ENCODE measurements around the gene SLC27A5.

The SLC27A5 gene

DNA sequence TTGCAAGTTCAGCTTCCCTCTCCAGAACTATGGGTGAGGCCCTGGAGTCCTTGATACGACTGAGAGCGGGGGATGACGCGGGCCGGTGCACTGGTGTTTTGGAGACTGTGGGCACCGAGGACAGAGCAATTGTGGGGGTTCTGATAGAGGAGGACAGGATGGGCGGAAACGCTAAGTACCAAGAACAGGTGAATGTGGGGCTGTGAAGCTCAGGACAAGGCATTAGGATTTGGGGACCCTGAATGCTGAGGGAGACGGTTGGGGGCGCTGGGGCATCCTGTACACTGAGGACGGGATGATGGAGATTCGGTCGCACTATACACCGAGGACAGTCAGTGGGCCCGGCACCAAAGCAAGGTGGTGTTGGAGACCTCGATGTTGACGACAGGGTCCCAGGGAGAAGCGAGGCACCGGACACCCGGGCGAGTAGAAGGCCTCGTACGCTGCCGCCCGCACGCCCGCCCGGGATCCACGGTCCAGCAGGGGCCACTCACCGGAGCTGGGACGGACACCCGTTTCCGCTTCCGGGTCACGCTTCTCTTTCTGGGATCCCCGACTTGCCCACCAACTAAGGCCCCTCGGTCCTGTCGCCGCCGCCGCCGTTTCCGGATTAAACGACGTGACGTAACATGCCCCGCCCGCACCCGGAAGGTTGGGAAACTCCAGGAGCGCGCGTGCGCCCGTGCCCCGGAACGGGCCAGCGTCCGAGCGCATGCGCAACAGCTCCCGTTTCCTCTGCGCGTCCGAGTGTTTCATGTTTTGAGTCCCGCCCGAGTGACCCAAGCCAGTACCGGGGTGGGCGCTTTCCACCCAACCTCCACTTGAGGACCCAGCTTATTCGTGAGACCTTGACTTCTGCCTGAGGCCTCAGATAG is 42.9 kb upstream of the SLC27A5 start, which contains the start of gene CHMP2A:
CHMP2A (minus strand) TSS at position 612 of the 875 bp plus-strand sequence. CDS start 893 bp downstream, outside the sequence.
- DNase-seq (ENCODE audit: low spot score in 2 of 2), result peak; percentile 96 to 97
- Mint-ChIP-seq H3K4me3 (peak within 1 kb of the TSS; percentile 96), H3K36me3 (ENCODE audit: insufficient read depth) (peaks cover 52% of the 10 kb centered on the region), H3K27ac (ENCODE audit: low read depth) (peak within 1 kb of the TSS; percentile 99), H3K9me3 (no peaks in the 10 kb centered on the region), H3K27me3 (no peaks in the 10 kb centered on the region), H3K4me1 (peaks cover 64% of the 10 kb centered on the region)
- peak; percentile 34 for ATAC-seq (replicated peaks; ENCODE audit: extremely low read depth, poor library complexity, severe bottlenecking)

DNA sequence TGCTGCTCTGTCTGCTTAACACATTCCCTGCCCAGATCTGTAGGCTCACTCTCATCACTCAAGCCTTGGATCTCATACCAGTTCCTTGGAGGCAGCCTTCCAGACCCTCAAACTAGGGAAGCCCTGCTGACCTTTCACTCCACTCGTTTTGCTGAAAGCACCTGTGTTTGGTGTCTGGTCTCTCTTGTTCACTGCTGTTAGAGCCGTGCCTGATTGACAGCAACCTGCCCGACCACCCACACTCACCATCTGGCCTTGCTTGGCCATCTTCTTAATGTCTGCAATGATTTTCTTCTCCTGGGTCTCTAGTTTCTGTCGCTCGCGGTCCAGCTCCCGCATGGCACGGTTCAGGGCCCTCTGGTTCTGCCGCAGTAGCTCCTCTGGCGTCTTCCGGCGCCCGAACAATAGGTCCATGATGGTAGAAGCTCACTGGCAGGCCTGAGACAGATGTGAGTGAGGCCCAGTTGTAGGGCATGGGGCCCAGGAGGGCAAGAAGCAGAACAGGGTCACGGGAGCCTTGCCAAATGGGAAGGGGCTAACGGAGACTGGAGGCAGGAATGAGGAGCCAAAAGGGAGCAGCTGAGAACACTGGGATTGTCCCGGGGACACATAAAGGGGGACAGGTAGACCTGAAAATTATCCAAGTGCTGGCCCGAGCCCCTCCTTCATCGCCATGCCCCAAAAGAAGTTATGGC is 42.2 kb upstream of the SLC27A5 start:
- peak overlapping the region; percentile 99 for H3K27ac Mint-ChIP-seq (ENCODE audit: low read depth)
- H3K27me3 Mint-ChIP-seq, result no peaks in the 10 kb centered on the region
- peak overlapping the region; percentile 90 for H3K4me3 Mint-ChIP-seq
- no peak for ATAC-seq (replicated peaks; ENCODE audit: extremely low read depth, poor library complexity, severe bottlenecking)
- peaks cover 56% of the 10 kb centered on the region for H3K4me1 Mint-ChIP-seq
- no peak for DNase-seq (ENCODE audit: low spot score in 2 of 2)
- no peaks in the 10 kb centered on the region for H3K9me3 Mint-ChIP-seq
- peaks cover 52% of the 10 kb centered on the region for H3K36me3 Mint-ChIP-seq (ENCODE audit: insufficient read depth)

DNA sequence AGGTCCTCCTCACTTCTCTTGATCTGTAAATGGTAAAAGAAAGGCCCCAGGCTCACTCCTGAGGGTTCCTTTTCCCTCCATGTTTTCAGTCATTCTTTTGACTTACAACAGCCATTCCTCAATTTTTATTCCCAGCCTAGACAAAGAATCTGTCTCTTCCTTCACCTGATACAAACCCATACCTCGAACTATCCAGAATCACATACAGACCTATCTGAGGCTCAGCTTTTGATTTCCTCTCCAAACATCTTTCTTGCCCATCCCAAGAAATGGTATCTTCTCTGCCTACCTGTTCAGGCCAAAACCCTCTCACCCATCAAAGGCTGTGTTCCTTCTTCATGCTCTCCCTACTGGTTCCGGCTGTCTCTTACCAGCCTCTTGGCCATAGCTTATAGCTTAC is 40.9 kb upstream of the SLC27A5 start:
- peaks cover 51% of the 10 kb centered on the region for H3K36me3 Mint-ChIP-seq (ENCODE audit: insufficient read depth)

DNA sequence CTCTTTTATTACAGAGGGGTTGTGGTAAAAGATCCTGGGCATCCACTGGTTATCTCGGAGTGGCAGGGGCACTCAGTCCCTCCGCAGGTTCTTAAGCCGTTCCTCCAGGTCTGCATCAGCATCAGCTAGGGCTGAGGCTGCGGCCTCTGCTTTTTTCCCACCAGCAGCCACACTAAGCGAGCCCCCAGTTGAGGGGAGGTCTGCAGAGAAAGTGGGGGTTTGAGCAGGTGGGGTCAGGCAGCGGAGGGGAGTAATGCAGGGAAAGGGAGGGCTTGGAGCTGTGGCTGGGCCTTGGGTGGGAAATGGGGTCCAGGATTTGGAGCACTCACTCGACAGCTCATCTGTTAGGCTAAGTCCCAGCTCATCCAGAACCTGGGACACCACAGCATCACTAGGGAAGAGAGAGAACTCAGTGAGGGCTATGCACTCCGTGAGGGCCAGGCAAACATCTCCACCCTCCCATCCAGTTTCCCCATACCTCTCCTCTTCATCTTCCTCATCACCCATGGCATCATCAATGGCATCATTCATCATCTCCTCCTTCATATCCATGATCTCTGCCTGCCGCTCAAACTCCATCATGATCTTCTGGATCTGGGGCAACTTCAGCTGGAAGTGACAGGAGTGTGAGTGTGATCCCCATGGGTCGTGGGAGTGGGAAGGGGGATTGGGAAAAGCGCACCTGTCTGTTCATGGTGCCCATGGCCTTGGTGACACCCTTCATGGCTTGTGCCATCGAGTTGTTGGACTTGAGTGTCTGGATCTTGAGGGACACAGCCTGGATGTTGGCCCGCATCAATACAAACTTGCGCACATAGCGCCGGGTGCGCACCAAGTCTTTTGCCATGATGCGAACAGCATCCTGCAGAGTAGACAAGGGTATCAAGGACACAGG is 40.0 kb upstream of the SLC27A5 start:
- ATAC-seq (replicated peaks; ENCODE audit: extremely low read depth, poor library complexity, severe bottlenecking) (no peak), DNase-seq (ENCODE audit: low spot score in 2 of 2) (no peak)
- H3K4me3 Mint-ChIP-seq, result no peak overlapping the region
- no peak overlapping the region for H3K27ac Mint-ChIP-seq (ENCODE audit: low read depth)
- peaks cover 38% of the 10 kb centered on the region for H3K4me1 Mint-ChIP-seq
- H3K9me3 Mint-ChIP-seq, result no peaks in the 10 kb centered on the region
- H3K36me3 Mint-ChIP-seq (ENCODE audit: insufficient read depth), result peaks cover 56% of the 10 kb centered on the region
- H3K27me3 Mint-ChIP-seq, result no peaks in the 10 kb centered on the region

More for the DNA sequence above, 40.9 kb upstream of the SLC27A5 start:
- Mint-ChIP-seq H3K27me3 (no peaks in the 10 kb centered on the region), H3K4me3 (peak overlapping the region; percentile 90), H3K4me1 (peaks cover 45% of the 10 kb centered on the region), H3K9me3 (no peaks in the 10 kb centered on the region), H3K27ac (ENCODE audit: low read depth) (no peak overlapping the region)
- ATAC-seq (replicated peaks; ENCODE audit: extremely low read depth, poor library complexity, severe bottlenecking) (no peak), DNase-seq (ENCODE audit: low spot score in 2 of 2) (no peak)

DNA sequence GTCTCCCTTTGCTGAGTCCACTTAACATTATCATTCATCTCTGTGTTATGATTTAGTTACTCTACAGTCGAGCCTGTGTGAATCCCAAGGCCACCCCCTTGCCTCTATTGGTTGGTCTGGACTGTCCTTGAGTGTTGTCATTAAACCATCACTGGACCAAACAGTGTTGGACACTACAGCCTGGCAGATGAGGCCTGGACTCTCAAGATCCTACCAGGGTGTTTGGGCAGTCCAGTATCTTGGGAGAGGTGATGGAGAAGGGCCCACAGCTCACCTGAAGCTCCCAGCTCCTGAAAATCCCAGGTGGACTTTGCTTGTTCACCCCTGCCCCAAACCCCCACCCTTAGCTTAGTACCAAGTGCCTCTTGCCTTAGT is 39.3 kb upstream of the SLC27A5 start:
- DNase-seq (ENCODE audit: low spot score in 2 of 2) (no peak), ATAC-seq (replicated peaks; ENCODE audit: extremely low read depth, poor library complexity, severe bottlenecking) (no peak)
- Mint-ChIP-seq H3K4me3 (no peak overlapping the region), H3K27me3 (no peaks in the 10 kb centered on the region), H3K27ac (ENCODE audit: low read depth) (peak overlapping the region; percentile 8), H3K9me3 (no peaks in the 10 kb centered on the region), H3K4me1 (peaks cover 38% of the 10 kb centered on the region), H3K36me3 (ENCODE audit: insufficient read depth) (peaks cover 56% of the 10 kb centered on the region)

DNA sequence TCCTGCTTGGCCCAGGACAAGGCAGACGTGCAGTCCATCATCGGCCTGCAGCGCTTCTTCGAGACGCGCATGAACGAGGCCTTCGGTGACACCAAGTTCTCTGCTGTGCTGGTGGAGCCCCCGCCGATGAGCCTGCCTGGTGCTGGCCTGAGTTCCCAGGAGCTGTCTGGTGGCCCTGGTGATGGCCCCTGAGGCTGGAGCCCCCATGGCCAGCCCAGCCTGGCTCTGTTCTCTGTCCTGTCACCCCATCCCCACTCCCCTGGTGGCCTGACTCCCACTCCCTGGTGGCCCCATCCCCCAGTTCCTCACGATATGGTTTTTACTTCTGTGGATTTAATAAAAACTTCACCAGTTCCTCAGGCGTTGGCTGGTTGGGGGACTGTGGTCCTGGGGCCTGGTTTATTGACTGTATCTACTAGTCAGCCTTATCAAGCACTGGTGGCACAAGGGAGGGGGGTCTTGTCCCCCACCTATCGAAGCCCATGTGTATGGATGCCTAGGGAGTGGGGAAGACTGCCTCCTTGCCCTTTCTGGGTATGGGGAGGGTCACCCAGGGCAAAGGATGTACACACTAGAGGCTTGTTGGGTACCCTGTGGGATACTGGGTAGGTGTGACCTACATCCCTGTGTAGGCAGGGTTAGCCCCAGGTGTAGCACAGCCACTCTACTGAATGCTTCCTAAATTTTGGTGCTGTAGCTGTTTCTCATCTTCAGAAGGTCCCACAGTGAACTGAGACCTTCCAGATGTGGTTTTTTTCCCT is 38.8 kb upstream of the SLC27A5 start:
- peaks cover 59% of the 10 kb centered on the region for H3K36me3 Mint-ChIP-seq (ENCODE audit: insufficient read depth)
- ATAC-seq (replicated peaks; ENCODE audit: extremely low read depth, poor library complexity, severe bottlenecking), result no peak
- H3K4me3 Mint-ChIP-seq, result no peak overlapping the region
- peaks cover 42% of the 10 kb centered on the region for H3K4me1 Mint-ChIP-seq
- H3K9me3 Mint-ChIP-seq, result no peaks in the 10 kb centered on the region
- H3K27me3 Mint-ChIP-seq, result no peaks in the 10 kb centered on the region
- DNase-seq (ENCODE audit: low spot score in 2 of 2), result no peak
- peak overlapping the region; percentile 8 for H3K27ac Mint-ChIP-seq (ENCODE audit: low read depth)

DNA sequence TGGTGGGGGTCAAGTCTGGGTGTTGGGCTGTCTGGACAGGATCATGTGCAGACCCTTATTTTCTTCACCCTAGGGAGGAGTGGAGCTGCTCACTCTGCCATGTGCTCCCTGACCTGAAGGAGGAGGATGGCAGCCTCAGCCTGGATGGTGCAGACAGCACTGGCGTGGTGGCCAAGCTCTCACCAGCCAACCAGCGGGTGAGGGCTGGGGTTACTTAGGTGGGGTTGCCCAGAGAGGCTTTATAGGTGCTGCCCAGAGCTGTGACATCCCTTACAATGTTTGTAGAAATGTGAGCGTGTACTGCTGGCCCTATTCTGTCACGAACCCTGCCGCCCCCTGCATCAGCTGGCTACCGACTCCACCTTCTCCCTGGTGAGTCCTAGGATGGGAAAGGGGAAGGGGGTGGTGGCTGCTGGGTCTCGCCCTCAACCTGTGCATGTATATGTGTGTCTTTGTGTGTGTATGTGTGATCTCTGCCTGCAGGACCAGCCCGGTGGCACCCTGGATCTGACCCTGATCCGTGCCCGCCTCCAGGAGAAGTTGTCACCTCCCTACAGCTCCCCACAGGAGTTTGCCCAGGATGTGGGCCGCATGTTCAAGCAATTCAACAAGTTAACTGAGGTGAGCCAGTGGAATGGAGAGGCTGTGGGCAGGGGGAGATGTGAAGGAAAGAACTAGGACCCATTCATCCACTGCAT is 38.0 kb upstream of the SLC27A5 start:
- Mint-ChIP-seq H3K4me3 (no peak overlapping the region), H3K36me3 (ENCODE audit: insufficient read depth) (peaks cover 60% of the 10 kb centered on the region), H3K9me3 (no peaks in the 10 kb centered on the region), H3K27me3 (no peaks in the 10 kb centered on the region), H3K27ac (ENCODE audit: low read depth) (peak overlapping the region; percentile 53), H3K4me1 (peaks cover 43% of the 10 kb centered on the region)
- ATAC-seq (replicated peaks; ENCODE audit: extremely low read depth, poor library complexity, severe bottlenecking) (no peak), DNase-seq (ENCODE audit: low spot score in 2 of 2) (no peak)

DNA sequence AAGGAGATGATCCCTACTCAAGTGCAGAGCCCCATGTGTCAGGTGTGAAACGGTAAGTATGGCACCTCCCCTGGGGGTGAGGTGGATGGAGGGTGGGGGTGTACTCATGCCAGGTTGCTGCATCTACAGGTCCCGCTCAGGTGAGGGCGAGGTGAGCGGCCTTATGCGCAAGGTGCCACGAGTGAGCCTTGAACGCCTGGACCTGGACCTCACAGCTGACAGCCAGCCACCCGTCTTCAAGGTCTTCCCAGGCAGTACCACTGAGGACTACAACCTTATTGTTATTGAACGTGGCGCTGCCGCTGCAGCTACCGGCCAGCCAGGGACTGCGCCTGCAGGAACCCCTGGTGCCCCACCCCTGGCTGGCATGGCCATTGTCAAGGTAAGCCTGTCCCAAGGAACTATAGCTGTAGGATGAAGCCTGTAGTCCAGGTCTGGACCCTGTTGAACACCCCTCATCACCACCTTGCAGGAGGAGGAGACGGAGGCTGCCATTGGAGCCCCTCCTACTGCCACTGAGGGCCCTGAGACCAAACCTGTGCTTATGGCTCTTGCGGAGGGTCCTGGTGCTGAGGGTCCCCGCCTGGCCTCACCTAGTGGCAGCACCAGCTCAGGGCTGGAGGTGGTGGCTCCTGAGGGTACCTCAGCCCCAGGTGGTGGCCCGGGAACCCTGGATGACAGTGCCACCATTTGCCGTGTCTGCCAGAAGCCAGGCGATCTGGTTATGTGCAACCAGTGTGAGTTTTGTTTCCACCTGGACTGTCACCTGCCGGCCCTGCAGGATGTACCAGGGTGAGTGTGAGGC is 37.3 kb upstream of the SLC27A5 start:
- DNase-seq (ENCODE audit: low spot score in 2 of 2), result no peak
- Mint-ChIP-seq H3K4me1 (peaks cover 39% of the 10 kb centered on the region), H3K27me3 (no peaks in the 10 kb centered on the region), H3K4me3 (no peak overlapping the region), H3K9me3 (no peaks in the 10 kb centered on the region), H3K27ac (ENCODE audit: low read depth) (peak overlapping the region; percentile 53), H3K36me3 (ENCODE audit: insufficient read depth) (peaks cover 59% of the 10 kb centered on the region)
- ATAC-seq (replicated peaks; ENCODE audit: extremely low read depth, poor library complexity, severe bottlenecking), result no peak

DNA sequence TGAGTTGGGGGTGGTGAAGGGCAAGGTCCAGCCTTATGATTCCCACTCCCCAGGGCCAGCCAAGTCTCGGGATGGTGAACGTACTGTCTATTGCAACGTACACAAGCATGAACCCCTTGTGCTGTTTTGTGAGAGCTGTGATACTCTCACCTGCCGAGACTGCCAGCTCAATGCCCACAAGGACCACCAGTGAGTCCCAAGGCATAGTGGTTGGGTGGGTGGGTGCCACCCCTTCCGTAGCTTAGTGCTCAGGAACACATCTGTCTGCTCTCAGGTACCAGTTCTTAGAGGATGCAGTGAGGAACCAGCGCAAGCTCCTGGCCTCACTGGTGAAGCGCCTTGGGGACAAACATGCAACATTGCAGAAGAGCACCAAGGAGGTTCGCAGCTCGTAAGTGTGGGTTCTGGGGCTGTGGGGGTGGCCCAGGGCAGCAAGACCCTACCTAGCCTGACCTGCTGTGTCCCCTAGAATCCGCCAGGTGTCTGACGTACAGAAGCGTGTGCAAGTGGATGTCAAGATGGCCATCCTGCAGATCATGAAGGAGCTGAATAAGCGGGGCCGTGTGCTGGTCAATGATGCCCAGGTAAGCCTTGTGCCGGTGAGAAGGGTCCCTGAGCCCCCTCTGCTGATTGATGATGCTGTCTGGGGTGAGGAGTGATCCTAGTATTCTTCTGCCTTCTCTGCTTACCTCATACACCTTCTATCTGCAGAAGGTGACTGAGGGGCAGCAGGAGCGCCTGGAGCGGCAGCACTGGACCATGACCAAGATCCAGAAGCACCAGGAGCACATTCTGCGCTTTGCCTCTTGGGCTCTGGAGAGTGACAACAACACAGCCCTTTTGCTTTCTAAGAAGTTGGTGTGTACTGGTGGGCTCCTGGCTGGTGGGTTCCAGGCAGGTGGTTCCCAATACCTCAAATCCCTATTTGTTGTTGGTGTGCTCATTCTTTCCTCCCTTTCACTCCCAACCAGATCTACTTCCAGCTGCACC is 35.8 kb upstream of the SLC27A5 start:
- Mint-ChIP-seq H3K4me3 (no peak overlapping the region), H3K9me3 (no peaks in the 10 kb centered on the region), H3K27ac (ENCODE audit: low read depth) (peak overlapping the region; percentile 44), H3K27me3 (peaks cover 6% of the 10 kb centered on the region), H3K4me1 (peaks cover 35% of the 10 kb centered on the region), H3K36me3 (ENCODE audit: insufficient read depth) (peaks cover 60% of the 10 kb centered on the region)
- DNase-seq (ENCODE audit: low spot score in 2 of 2) (no peak), ATAC-seq (replicated peaks; ENCODE audit: extremely low read depth, poor library complexity, severe bottlenecking) (no peak)

DNA sequence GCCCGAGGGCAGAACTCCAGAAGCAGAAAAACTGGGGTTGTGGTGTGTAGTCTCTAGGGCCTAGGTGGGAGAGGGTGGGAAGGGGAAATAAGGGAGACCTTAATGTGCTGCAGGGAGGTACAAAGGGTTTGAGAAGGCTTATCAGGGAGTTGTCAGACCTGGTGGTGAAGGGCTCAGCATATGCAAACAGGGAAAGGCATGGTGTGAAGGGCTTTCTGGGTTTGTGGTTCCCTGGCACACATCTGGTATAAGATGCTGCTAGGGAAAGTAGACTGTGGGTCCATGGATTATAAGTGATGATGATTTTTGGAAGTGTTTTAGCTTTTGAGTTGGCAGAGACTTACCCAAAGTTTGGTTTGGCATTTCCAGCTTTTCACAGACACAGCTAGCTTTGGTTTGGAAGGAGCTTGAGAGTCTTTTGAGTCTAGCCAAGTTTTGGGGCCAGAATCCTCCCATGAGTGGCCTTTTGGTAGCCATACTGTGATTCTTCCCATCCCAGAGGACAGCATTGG is 34.3 kb upstream of the SLC27A5 start:
- Mint-ChIP-seq H3K27me3 (peaks cover 10% of the 10 kb centered on the region), H3K9me3 (no peaks in the 10 kb centered on the region), H3K4me1 (peaks cover 32% of the 10 kb centered on the region), H3K36me3 (ENCODE audit: insufficient read depth) (peaks cover 50% of the 10 kb centered on the region), H3K4me3 (peak overlapping the region; percentile 88), H3K27ac (ENCODE audit: low read depth) (peak overlapping the region; percentile 81)
- DNase-seq (ENCODE audit: low spot score in 2 of 2) (no peak), ATAC-seq (replicated peaks; ENCODE audit: extremely low read depth, poor library complexity, severe bottlenecking) (no peak)
